Eye (tissue), 1 donor: ENCODE data around the gene SCOC.

ENCODE experiments used
- DNase-seq: peaks from one replicate; pipeline ENCODE4 v3.0.0-alpha.2; 2015

Gene SCOC

DNA sequence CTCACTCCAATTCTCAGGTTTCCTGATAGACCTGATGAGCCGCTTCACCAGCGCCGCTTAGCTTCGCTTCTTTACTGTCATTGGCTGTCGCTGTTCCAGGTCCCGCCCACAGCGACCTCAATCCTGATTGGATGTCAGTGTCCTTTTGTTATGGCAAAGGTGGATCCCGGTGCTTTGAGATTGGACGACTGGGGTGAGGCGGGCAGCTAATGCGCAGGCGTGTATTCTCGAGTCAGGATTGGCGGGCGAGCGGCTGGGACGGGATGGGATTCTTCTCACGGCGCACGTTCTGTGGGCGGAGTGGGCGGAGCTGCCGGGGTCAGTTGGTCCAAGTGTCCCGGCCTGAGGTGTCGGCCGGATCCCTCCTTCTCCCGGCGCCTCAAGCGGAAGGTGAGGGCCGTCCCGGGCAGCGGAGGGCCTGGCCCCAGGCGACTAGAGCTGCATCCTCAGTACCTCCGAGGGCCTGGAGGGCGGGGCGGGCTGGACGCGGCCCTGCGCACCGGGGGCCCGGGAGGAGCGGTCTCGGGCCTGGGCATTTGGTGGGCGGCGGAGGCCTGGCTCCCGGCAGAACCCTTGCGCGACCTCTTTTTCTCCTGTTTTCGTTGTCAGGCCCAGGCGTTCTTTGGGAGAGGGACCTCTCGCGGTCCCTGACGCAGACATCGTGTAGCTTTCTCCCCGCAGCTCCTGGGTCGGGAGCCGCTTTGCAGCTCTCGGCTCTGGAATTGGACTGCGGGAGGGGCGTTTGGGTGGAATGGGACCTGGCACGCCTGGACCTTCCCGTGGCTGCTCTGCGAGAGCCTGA is at the start of gene SCOC:
TSS of gene SCOC (plus strand) at position 319 of the 802 bp plus-strand sequence. CDS start 5,525 bp downstream, outside the sequence.
- DNase-seq, result peak; percentile 100

DNA sequence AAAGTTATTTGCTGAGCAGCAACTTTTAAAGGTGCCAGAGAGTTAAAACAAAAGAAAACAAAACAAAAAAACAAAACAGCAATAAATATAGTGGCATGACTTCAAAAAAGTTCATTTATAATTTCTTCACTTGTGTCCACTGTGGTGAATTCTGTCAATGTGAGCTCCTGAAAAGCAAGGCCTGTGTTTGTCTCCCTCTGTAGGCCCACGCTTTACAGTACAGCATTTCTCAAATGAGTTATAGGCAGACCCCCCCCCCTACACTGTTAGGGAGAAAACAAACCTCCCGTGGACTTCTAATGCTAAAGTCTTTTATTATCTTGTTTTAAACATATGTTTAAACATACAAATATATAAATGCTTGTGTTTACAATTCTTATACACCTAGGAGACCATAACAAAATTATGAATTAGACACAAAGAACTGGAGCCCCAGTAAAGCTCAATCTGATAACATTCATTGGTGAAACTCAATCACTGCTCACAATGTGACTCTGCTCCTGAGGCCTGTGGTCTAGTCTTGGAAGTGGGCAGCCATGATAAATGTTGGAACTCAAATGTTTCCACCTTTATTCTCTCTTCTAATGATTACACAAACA is 47.0 kb upstream of the SCOC start:
- peak; percentile 74 for DNase-seq

DNA sequence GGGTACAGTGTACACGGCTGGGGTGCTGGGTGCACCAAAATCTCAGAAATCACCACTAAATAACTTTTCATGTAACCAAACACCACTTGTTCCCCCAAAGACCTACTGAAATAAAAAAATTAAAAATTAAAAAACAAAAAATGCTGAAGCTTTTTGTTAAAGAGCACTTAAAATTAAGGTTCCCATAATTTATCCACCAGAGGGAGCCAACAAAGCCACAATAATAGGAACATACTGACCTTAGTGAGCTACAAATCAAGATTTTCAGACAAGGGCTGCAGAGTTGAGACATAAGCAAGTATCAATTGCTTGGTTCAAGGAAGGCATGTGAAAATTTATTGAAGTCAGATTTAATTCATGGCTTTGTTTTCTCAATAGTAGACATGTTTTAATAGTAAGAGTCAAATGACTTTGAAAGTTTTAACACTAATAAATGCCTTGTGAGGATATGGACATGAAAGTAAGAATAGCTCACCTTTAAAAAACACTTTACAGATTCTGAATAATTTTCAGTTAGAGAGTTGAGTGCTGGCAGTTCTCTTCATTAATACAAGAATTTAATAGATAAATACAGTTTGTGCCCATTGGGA is 43.0 kb upstream of the SCOC start:
- peak; percentile 42 for DNase-seq

DNA sequence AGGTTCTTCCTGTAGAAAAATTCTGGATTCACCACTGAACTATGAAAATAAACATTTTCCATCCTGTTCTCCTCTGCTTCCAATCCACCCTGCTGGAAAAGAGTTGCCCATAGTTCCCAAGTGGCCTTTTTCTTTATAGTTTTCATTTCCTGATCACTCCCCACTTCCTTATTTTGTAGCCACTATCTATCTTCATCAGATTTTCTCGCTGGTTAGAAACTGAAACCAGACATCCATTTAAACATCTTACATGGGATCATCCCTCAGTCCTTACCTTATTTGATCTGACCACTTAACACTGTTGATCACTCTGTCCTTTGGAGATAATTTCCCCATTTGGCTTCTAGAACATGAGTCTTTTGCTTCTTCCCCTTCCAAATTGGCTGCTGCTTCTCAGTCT is 42.2 kb upstream of the SCOC start:
- DNase-seq, result no peak

DNA sequence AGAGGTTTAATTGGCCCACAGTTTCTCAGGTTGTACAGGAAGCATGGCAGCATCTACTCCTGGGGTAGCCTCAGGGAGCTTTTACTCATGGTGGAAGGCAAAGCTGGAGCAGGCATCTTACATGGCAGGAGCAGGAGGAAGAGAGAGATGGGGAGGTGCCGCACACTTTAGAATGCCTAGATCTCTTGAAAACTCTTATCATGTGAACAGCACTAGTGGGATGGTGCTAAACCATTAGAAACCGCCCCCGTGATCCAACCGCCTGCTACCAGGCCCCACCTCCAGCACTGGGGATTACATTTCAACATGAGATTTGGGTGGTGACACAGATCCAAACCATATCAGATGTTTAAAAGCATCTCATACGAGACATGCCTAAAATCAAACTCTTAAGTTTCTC is 41.6 kb upstream of the SCOC start:
- DNase-seq, result no peak

DNA sequence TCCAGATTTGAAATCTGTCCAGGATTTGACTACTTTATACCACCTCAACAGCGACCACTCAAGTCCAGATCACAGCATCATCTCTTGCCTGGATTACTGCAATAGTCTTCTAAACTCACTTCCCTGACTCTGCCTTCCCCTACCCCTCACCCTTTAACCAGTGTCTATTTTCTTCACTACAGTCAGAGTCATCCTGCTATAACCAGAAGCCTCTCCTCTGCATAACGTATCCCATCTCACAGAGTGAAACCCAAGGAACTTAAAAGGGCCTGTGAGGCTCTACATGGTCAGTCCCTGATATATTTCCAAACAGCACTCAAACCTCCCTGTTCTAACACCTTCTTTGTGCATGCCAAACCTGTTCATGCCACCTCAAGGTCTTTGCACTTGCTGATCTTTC is 40.7 kb upstream of the SCOC start:
- DNase-seq, result no peak

DNA sequence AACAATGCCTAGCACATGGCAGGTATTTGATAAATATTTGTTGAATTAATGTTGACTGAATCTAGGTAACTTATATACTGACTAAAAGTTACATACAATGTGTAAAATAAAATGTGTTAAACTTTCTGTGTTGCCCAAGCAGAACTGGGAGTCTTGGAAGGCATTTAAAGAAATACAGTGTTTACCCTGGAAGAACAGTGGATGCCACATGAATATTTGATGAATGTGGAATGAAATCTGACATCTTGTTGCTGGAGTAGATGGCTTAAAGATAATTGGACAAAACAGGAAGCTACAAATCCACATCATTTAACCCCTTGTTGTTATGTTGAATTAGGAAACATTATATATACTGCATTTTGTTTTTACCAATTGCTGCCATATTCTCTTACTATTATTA is 39.9 kb upstream of the SCOC start:
- DNase-seq, result peak; percentile 30

DNA sequence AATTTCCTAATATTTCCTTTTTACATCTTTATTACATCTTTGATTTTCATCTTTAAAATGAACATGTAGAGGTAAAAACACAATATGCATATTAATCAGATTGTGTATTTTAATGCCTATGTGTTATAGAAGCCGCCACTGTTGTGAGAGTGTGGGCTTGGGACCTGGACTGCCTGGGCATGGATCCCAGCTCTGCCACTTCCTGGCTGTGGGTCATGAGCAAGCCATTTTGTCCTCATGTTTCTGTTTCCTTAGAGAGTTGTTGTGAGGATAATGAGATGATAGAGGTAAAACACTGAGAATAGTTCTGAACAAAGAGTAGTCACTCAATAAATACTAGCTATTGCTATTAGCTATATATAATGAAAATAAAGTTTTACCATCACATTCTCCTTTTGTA is 38.4 kb upstream of the SCOC start:
- DNase-seq, result no peak

DNA sequence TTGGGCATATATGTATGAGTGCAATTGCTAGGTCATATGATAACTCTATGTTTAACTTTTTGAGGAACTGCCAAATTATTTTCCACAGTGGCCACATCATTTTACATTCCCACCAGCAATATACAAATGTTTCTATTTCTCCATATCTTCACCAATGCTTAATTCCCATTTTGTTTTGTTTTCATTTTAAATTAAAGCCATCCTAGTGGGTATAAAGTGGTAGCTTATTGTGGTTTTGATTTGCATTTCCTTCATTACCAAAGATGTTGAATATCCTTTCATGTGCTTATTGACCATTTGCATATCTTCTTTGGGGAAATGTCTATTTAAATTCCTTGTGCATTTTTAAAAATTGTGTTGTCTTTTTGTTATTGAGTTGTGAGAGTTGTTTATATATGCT is 36.7 kb upstream of the SCOC start:
- no peak for DNase-seq

DNA sequence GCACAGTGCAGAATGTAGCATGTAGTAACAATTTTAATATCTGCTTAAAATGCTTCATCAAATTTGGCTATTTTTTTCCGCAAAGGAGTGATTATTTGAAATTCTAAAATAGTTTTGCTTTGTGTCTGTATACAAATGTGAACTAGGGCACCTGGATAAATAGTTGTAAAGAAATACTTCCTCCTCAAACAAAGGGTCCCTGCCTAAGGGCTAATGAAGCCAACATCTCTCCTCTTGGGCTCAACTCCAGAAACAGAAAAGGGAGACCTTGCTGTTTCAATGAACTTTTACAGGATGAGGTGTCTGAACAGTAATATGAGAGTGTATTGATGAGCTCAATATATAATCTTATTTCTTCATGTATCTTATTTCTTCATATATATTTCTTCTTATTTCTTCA is 30.8 kb upstream of the SCOC start:
- DNase-seq, result no peak

DNA sequence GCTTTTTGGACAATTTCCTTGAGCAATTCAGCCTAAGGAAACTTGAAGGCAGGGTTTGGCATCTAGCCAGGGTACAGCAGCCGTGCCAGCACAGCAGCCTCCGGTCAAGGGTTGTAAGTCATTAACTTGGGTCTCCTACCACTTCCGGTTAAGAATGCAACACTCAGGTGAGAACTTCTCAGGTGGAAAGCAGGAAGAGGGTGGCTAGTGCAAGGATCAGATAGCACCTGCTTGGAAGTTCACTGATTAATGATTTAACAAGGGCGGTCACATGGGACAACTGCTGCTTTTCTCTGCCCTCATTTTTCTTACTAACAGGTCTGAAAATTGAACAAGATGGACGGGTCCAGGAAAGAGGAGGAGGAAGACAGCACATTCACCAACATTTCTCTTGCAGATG is 30.1 kb upstream of the SCOC start:
- DNase-seq, result peak; percentile 29

DNA sequence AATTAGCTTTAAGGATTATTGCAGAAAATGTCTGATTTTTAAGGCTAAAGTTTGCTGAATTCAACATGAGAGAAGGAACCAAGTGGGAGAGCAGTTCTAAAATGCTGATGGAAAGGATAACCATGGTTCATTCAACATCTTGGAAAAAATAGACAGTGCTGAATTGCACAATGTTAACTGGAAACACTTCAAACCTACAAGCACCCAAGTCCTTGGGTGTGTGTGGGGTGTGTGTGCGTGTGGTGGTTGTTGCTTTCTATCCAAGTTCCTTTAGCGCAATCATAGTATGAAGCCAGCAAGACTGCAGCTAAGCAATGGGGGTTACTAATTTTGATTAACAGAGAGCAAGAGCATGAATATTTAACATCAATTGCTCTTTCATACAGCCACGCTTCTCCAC is 29.3 kb upstream of the SCOC start:
- no peak for DNase-seq

DNA sequence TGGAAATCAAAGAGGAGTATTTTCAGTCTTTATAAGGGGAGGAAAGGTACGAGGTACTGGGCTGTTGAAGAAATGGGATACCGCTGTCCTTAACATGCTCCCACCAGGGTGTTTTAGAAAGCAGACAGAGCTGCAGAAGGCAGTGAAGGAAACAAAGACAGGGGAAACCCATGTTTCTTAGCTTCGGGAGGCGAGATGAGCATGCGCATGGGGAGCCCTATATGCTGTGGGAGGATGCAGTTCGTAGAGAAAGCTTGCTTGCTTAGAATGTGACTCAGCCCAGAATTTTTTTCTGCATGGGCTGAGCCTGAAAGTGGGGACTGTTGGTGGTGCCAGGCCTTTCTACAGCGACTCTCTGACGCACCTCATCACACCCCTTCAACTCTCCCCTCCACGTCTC is 28.8 kb upstream of the SCOC start:
- no peak for DNase-seq

DNA sequence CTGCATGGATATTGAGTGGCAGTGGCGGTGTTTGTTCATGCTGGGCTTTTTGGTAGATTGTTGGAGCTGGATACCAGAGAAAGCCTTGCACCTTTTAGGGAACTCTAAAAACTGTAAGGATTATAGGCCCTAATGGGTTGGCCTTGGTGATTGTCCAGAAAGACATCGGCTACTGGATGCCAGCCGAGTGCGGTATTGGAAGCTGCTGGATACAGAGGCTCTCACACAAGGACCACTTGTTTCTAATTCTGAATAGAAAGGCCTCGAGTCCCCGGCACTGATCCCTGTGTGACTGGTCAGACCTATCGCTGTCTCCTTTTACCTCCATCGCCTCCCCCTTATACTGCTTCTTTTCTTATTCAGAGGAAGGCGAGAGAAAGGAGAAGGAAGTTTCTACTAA is 27.3 kb upstream of the SCOC start:
- DNase-seq, result no peak

DNA sequence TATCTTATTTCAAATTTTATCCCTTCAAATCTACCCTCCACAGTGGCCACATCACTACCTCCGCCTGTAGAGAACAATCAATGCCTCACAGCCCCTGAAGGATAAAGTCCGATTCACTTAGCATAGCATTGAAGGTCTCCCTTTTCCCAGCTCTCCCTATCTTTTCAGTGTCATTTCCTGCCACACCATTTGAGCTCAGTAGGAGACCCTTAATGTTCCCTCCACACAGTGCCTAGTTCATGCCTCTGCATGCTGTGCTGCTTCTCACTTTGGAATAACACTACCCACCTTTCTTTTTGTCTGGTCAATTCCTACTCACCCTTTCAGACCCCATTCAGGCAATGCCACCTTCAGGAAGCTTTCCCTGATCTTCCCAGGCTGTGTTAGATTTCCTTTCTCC is 23.6 kb upstream of the SCOC start:
- DNase-seq, result no peak

DNA sequence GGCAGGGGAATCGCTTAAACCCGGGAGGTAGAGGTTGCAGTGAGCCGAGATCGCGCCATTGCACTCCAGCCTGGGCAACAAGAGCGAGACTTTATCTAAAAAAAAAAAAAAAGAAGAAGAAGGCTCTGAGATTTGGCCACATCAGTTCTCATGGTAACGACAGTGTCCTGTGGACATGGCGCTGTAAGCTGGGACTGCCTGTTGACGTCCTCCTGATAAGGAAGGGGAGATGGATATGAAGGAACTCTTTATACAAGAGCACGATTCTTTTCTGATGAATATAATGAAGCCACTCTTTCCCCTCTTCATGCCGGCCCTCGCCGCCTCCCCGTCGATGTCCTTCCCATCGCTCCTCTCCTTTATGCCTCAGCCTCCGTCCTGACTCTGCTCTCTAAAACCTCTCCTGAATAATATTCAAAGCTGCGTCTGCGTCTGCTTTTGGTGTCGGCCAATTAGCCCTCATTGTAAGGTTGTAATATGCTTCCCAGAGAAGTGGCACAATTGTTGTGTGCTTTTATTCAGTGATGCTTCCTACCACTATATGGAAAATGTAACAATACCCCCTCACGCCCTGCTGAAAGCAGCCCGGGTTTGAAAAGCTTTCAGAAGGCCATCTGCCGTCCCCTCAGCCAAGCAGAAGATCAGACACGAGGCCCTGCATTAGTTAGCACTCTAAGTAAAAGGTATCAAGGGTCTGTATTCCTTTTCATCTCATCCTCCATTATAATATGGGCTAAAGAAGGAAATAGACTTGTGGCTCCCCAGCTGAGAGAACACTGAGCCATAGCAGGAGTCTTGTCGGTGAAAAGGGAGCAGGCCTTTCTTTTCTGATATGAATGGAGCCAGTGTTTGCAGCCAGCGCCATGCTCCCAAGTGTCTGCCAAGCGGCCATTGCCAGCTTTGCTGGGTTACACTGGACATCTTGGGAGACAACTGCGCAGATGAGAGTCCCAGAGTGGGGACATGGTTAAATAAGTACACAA is 22.1 kb upstream of the SCOC start:
- peak; percentile 24 for DNase-seq

DNA sequence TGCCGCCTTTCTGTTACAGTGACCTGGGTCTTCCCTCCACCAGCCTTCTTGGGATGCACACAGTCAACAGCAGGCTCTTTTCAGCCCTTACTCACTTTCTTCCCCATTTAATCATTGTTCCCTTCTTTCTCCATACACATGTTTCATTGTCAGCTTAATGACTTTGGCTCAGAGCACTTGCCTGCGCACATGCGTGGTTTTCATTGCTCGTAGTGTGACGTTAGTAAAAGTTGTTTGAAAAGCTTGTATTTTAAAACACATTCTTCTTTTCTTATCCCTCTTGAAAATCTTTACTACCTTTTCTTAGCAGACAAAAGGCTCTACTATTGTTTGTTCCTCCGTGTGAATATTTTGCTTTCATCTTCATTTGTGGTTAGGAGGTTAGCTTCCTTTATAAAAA is 19.7 kb upstream of the SCOC start:
- no peak for DNase-seq

DNA sequence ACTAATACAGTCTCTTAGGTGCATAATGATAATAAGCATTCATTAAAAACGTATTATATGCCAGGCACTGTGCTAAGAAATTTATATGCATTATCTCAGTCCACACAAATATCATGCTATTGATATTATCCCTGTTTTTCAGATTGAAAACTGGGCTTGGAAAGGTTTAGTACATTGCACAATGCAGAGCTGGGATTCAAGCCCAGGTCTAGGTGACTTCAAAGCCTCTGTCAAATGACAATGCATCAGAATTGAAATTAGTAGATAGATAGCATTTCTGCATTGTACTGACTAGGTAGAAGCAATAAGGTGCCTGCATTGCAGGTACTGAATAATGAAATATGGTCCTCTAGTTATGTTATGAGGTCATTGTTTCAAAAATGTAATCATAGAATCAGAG is 18.2 kb upstream of the SCOC start:
- no peak for DNase-seq

DNA sequence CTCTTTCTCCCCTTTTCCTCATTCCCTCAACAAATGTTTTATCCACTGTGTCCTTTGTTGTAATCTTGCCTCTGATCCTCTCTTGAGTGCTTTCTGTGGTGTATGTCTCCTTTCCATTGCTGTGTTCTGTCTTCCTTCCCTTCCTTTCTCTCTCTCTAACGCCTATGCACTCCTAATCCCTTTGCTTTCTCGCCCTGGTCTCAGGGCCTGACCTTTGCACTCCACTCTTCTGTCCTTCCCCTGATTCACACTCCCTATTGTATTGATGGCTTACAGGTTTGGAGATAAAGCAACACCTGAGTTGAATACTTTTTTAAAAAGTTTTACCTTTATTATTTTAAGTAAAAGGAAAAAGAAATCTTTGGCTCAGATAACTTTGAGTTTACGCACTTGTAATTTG is 15.6 kb upstream of the SCOC start:
- no peak for DNase-seq

DNA sequence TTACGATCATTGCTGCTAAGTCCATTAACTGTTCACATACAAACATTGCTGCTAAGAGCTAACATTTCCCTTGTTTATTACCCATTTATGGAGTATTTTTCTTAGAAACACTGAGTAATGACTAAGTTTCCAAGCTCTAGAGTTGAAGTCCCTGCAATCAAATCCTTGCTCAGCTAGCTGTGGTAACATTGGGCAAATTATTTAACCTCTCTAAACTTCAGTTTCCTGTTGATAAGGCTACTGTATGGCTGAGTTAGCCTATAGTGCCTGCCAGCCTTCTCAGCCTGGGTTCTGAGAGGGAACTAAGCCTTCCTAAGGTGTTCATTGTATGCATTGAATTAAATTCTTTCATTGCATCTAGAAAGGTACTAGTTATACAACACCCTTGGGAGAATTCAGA is 15.2 kb upstream of the SCOC start:
- DNase-seq, result no peak

DNA sequence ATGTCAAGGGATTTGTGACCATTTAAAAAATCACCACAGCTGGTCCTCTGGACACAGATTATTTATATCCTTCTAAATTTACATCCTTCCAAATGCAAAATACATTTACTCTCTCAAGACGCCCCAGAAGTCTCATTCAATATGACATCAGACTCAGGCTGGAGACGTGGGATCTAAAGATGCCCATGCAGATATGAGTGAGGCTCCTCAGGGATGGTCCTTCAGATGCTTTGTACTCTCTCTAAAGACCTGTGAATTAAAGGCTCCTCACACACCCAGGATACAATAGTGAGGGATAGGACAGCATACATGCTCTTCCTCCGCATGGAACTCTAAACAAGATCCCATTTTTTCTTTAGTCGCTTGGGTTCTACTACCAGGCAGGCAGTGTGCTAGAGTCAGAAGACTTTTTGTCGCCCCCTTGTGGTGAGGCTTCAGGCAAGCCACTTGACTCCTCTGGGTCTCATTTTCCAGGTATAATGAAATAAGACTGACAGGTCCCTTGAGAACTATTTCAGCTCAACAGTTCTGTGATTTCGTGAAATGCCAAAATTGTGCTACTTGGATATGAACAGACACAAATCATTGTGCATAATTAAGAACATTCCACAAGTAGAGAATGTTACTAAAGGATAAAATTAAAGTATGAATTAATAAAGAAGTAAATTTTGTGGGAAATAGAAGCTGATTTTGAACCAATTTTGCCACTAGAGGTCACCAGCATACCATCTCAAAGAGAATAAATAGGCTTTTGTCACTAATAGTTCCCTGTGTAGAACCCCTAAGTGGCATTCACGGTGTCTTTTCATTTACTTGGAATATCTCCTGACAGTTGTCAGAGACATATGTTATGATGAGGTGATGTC is 13.7 kb upstream of the SCOC start:
- peak; percentile 94 for DNase-seq

DNA sequence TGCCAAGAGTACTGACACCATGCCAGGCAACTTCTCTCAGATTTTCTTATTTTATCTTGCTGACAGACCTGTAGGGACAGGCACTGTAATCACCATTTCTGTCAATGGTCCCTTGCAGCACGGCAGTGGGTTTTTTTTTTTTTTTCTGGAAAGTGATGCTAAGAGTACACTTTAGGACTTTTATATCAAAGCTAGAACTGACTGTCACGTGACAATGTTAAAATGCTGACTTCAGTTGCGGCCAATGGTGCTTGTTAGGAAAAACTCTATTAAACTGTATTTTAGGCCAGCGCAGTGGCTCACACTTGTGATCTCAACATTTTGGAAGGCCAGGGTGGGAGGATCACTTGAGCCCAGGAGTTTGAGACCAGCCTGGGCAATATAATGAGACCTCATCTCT is 12.3 kb upstream of the SCOC start:
- no peak for DNase-seq
